NCI-H187 treated with DMSO at 0.1 percent for 48 hours (cell line): Measurements from ENCODE around the gene ACOT4.
"Not testable (repeated sequence)": the region's sequence is repeated elsewhere in the genome, so short reads cannot be mapped to it uniquely, and the experiment has no call there.

ENCODE experiments used
- DNase-seq: peaks from one replicate; lab custom pipeline; 2025; lab: John Stamatoyannopoulos, UW

The ACOT4 gene

GRCh38 chr14:73591690-73592449 lies at the start of gene ACOT4:
Gene ACOT4 (plus strand): TSS chr14:73591873. CDS start chr14:73591960, 87 bp downstream.
- no peak for DNase-seq

GRCh38 chr14:73542961-73543360 lies 48.7 kb upstream of the ACOT4 start:
- DNase-seq, result not testable (repeated sequence)

- DNase-seq, result not testable (repeated sequence)
These were observed 46.3 kb upstream of the ACOT4 start for GRCh38 chr14:73545353-73545752.

- not testable (repeated sequence) for DNase-seq
These were observed 42.6 kb upstream of the ACOT4 start for GRCh38 chr14:73549097-73549496.

- DNase-seq, result not testable (repeated sequence)
These were observed 41.7 kb upstream of the ACOT4 start for GRCh38 chr14:73549889-73550524.

GRCh38 chr14:73553845-73554244 lies 37.8 kb upstream of the ACOT4 start:
- no peak for DNase-seq

GRCh38 chr14:73557201-73557600 lies 34.5 kb upstream of the ACOT4 start:
- not testable (repeated sequence) for DNase-seq

GRCh38 chr14:73558238-73558637 lies 33.4 kb upstream of the ACOT4 start:
- not testable (repeated sequence) for DNase-seq

GRCh38 chr14:73562256-73562655 lies 29.4 kb upstream of the ACOT4 start:
- DNase-seq, result not testable (repeated sequence)

GRCh38 chr14:73562696-73563095 lies 29.0 kb upstream of the ACOT4 start:
- not testable (repeated sequence) for DNase-seq

GRCh38 chr14:73566431-73566830 lies 25.2 kb upstream of the ACOT4 start:
- not testable (repeated sequence) for DNase-seq

GRCh38 chr14:73566935-73567334 lies 24.7 kb upstream of the ACOT4 start:
- not testable (repeated sequence) for DNase-seq

- no peak for DNase-seq
These were observed 24.3 kb upstream of the ACOT4 start for GRCh38 chr14:73567358-73567757.

- DNase-seq, result no peak
These were observed 23.5 kb upstream of the ACOT4 start for GRCh38 chr14:73567951-73568885.

- DNase-seq, result not testable (repeated sequence)
These were observed 22.8 kb upstream of the ACOT4 start for GRCh38 chr14:73568886-73569184.

- DNase-seq, result peak; percentile 59
These were observed 22.3 kb upstream of the ACOT4 start, which contains the start of gene ACOT2 for GRCh38 chr14:73569185-73569958. Gene ACOT2 (plus strand): TSS chr14:73569213. CDS start chr14:73569241, 28 bp downstream.

GRCh38 chr14:73570913-73571312 lies 20.8 kb upstream of the ACOT4 start:
- not testable (repeated sequence) for DNase-seq

GRCh38 chr14:73573034-73573433 lies 18.6 kb upstream of the ACOT4 start:
- not testable (repeated sequence) for DNase-seq

- DNase-seq, result not testable (repeated sequence)
These were observed 17.9 kb upstream of the ACOT4 start for GRCh38 chr14:73573740-73574139.

- not testable (repeated sequence) for DNase-seq
These were observed 17.4 kb upstream of the ACOT4 start for GRCh38 chr14:73574251-73574650.

GRCh38 chr14:73576391-73576790 lies 15.3 kb upstream of the ACOT4 start:
- no peak for DNase-seq
